Activated T-cell treated with anti-CD3 and anti-CD28 coated beads, Interleukin-2, amount 50 U/mL, for 48 hours (primary cell): ENCODE measurements around the gene DAAM1.

Source experiments
- DNase-seq, 2 experiments: peaks; one replicate each; pipeline ENCODE4 v3.0.0-alpha.2; 2020

The DAAM1 gene

DNA sequence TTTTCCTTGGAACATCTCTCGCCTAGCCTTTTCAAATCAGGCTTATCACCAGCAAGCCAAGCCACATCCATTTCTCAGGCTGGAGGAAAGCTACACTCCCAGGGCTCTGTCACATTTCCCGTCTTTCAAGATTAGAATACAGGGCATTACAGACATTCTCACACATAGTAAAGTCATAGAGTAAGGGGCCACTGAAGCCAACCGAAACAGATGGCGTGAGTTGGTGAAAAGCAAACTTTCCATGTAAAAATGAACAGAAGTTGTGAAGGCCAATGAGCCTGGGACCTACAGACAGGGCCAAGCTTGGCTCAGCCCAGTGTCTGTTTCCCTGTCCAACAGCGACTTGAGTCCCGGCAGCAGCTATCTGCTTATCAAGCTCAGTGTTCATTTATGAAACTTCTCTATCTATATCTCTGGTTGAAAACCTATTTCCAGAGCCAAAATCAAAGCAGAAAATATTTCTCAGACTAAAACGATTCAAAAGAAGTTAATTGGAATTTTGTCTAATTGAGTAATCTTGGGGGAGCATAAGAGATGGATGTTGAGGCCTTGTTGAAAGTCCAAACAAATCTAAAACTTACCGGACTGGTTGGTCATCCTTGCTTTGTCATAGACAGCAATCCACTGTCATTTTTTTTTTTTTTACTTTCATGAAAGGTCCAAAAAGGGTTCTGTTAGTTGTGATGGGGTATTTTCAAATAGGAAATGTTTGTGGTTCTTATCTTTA is 105.6 kb downstream of the DAAM1 start:
- no peak for DNase-seq

DNA sequence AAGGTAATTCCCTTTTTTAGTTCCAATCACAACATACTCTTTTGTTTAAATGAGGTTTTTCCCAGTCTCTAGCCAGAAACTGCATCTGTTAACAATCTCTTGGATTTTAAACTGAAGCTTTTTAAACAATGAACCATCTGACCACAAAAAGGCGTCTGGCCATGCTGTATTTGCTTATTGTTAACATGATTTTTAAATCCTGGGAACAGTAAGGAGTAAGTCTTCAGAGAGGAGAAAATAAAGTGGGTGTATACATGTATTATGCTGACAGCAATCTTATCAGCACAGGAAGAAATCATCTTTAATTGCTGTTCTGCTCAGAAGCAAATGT is 106.2 kb downstream of the DAAM1 start:
- no peak for DNase-seq

DNA sequence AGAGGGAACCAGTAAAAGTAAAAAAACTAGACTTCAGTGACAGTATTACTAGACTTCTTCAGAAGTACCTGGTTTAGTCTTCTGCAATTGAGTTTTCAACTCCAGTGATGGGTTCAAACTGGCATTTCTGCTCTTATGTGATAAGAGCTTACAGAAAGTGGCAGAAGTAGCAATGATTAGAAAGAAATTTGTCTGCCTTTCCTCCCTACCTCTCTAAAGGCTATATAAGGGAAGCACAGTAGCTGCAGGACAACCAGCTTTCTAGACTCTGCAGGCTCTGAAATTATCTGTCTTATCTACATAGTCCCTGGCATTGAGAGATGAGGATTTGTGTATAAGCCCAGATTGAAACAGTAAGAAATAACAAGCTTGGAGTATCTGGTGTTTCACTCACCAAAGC is 107.5 kb downstream of the DAAM1 start:
- no peak for DNase-seq

DNA sequence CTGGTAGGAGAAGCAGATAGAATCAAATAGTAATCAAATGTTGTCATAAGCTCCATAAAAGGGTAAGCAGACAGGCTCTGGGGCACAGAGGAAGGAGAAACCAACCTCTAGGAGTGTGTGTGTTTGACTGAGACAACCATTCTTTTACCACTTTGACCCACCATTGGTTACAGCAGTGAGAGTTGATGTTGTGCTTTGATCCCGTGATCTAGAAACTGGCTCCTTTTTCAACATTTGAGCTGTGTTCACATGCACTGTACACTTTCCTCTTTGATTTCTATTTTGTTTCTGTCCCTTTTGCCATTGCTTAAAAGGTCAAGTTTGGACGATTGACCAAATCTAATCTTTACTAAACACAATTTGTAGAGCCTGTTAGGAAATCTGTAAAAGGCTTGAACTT is 108.0 kb downstream of the DAAM1 start:
- DNase-seq = no peak

DNA sequence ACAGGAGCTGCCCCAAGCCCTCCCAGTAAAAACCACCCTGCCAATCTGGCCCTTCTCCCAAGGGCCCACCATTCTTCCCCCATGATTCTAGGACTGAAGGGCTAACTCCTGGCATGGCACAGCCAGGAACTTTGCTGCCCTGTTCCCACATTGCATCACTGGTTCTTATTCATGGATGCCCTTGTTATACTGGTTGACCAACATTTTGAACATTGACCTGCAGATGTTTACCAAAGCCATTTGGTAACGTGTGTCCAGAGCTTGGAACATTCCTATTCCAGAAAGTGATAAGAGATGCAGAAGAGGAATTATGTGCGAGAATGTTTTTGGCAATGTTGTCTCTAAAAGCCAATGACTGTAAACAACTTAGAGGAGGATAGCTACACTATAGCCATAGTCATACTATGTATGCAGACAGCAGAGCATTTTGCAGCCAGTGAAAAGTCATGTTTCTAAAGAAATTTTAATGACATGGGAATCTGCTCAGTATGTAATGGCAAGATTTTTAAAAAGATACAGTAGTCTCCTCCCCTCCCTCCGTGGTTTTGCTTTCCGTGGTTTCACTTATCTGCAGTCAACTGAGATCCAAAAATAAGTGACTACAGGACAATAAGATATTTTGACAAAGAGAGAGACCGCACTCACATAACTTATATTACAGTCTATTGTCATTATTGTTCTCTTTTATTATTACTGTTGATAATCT is 108.8 kb downstream of the DAAM1 start:
- no peak for DNase-seq

DNA sequence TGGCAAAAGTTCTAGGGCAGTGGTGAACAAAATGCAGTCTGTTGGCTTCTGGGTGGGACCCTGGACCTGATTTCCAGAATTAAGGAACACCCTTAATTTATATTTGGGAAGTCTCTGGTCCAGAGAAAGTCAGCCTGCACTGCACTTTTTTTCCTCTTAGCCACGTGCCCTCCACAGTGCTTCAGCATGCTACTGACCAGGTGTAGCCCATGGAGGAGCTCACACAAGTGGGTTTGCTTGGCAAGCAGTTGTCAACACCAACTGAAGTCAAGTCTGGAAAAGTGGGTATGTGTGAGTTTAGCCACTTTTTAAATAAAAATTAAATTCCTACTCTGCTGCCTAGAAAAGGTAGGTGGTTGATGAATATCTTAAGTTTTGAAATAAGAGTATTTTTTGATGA is 111.3 kb downstream of the DAAM1 start:
- no peak for DNase-seq

DNA sequence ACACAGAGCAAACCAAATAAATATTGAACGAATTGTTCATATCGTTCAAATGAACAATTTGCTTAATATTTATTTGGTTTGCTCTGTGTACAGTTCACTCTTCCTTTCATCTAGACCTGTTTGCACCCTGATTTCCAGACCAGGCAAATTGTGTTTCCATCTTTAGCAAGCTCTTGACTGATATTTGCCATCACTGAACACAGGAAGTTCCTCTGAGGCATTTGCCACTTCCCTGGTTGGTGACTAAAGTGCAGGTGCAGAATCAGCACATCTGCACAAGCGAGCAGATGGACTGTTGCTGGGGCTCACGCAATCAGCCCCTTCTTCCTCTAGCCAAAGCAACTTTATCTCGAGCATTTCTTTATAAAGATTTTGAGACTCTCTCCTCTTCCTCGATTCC is 112.9 kb downstream of the DAAM1 start:
- DNase-seq = peak; percentile 19 to 29

DNA sequence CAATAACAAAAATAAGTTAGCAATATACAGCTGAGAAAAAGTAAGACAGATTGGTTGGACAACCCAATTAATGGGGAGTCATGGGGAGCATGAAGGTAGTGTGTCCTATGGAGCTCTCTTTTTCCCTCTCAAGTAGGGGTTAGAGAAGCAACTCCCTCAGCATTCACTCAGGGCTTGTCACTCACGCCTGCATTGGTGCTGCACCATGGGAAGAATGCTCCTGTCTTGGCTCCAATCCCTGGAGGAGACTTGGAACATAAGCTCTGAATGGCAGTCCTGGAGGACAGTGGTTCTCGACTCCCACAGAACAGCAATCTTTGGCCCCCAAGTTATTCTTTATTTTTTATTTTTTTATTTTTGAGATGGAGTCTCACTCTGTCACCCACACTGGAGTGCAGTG is 113.8 kb downstream of the DAAM1 start:
- no peak for DNase-seq

DNA sequence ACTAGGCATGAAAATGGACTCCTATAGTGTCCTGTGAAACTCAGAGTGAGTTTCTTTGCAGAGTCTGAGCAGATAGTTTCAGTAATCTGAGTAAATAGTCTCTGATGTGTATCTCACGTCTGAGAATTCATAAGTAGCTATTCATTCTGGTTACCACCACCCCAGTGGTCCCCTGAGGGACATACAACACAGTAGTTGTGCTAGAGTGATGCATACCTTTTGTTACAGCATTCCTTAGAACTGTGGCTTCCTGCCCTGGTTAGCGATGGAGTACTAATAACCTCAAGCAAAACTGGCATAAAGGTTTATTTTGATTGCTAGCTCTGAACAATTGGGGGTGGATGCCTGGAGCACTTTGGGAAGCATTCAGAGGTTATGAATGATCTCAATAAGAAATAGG is 114.7 kb downstream of the DAAM1 start:
- DNase-seq = no peak

DNA sequence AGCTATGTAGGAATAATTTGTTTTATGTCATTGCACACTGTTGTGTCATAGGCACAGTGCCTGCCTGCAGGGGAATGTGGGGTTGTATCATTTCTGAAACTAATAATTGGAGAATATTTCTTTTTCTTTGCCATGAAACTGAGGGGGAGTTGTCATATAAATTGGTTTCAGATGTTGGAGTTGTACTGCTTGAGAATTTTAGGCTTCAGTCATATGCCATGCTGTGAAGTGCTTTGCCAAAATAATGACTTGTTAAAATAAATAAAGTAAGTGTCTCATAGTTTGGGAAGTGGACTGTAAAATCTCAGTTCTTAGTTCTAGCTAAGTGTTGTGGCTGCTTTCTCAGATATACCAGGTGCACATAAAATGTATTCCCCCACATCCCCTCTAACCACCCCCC is 116.8 kb downstream of the DAAM1 start:
- DNase-seq = no peak

DNA sequence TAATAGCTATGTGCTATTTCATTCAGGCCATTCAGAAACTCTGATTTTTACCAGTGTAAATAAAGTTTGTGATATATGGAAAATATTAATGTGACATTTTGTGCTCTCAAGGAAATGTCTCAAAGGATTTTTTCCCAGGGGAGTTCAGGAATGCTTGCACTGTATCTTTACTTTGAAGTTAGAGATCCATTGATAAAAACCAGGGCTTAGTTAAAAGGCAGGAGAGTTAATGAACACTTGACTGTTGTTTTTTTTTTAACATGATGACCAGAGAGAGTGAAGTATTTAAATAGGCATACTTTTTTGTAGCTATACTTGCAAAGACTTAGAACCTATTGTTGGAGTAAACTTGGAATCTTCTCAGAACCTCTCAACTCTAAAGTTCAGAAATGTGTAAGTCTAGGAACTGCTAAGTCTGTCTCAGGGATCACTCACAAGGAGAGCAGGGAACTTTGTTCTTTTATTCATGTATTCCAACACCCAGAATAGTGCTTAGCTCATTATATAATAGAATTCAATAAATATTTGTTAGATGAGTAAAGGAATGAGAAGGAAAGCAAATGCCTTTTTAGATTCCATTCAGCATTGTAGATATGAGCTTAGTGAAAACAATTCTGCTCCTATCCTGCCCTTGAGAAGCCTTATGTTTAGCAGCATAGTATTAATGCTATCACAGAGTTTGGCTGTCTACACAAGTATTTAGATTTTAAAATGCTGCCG is 117.5 kb downstream of the DAAM1 start:
- DNase-seq = no peak

DNA sequence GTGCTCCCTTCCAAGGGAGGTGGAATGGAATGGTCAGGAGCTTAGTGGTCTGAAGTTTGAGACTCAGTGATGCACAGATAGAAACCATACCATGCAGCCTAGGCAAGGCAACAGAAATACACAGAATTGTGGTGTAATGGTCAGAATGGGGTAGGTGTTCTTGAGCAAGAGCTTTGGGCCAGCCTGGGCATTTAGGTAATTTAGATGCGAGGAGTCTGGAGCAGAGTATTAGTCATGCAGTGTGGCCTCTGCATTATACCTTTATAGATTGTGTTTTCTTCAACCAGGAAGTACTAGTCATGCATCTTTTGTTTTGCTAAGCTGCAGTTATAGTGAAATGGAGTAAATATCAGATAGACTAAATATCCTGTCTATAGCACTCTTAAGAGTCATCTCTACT is 118.3 kb downstream of the DAAM1 start:
- no peak for DNase-seq

DNA sequence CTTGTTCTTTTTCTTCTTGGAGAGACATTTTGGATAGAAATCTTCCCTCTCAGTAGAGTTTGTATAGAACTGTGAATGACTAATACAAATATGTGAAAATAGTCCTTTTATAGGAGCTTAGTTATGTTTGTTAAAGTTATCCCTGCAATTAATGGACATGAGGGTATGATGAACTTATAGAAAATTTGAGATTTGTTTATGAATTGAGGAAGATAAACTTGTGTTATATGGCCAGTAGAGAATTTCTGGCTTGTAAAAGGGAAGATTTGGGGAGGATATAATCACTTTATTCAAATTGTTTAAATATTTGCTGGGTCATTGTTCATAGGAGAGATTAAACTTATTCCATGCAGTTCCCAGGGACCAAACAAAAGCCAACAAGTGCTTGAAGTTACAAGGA is 119.6 kb downstream of the DAAM1 start:
- no peak for DNase-seq

DNA sequence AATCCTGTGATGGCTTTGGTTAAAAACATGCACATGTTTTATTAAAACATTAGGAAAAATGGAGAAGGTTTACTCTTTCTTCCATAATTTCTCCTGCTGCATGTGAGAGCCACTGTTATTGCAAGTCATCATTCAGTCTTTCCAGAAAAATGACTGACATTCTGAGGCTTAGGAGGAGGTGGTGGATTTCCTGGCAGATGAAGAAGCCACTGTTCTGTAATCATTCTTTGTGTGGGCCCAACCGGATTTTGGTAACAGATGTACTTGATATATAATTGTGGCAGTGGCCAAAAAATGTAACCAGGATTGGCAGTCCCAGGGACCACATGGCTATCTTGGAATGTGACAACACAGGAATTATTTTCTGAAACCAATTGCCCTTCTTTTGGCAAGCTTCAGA is 120.2 kb downstream of the DAAM1 start:
- DNase-seq = no peak

DNA sequence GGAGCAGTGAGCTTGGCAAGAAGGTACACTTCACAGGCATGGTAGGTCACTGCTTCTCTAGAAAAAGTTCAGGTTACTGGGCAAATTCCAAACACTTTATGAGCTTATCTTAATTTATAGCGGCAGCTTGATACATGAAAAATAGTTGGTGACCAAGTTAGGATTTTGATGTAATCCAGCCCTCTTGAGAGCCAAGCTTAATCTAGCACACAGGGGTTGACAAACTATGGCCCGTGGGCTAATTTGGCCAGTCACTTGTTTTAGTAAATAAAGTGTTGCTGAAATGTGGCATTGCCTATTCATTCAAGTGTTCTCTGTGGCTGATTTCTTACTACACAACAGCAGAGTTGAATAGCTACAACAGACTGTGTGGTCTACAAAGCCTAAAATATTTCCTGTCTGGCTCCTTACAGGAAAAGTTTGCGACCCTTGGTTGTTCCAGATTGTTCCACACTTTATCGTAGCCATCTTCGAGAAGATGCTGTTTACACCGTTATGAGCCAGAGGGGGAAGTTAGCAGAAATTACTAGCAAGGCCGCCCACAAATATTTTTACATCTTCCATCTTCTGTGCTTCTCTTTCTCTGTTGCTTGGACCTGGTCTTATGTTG is 120.9 kb downstream of the DAAM1 start:
- DNase-seq = no peak

DNA sequence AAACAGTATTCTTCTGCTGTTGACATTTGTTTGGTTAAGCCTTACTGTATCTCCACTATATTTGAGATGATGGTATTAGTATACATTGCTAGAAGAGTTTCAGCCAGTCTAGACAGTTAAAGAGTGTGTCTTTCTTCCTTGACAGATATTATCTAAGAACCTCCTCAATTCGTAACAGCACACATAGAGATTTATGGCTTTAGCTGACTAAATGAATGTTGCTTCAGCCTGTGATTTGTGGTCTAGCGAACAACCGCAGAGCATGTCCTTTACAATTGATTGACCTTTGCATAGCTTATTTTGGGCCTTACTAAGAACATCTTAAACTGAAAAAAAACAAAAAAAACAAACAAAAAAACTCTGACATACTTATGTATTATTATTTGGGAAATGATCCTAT is 122.2 kb downstream of the DAAM1 start:
- no peak for DNase-seq

DNA sequence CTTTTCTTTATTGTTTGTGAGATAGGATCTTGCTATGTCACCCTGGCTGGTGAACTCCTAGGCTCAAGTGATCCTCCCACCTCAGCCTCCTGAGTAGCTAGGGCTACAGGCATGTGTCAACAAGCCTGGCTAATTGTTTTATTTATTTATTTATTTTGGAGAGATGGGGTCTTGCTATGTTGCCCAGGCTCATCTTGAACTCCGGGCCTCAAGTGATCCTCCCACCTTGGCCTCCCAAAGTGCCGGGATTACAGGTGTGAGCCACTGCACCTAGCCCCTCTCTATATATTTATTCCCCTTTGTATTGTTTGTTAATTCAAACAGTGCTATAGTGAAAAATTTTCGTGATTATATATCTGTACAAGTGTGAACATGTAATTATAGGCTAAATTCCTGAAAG is 123.3 kb downstream of the DAAM1 start:
- DNase-seq = no peak

DNA sequence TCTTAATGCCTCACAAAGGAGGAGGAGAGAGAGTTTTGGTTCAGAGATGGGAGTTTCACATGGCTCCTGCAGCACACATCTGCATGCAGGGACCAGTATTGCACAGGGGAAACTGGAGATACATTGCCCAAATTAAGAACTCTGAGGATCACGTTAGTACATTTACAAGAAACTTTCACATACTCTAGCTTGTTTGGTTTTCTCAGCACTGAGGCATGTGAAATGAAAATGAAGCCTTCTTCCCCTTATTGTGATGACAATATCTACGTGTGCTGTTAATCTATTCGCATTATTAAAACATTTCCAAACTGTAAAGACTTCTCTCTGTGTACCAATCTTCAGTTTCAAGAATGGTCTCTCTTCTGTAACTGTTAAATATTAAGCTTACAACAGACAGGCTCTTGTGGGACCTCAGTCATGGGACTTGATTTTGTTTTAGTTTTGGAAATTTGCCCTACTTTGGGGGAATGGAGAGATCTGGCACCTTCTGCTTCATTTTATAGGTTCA is 124.7 kb downstream of the DAAM1 start:
- no peak for DNase-seq

DNA sequence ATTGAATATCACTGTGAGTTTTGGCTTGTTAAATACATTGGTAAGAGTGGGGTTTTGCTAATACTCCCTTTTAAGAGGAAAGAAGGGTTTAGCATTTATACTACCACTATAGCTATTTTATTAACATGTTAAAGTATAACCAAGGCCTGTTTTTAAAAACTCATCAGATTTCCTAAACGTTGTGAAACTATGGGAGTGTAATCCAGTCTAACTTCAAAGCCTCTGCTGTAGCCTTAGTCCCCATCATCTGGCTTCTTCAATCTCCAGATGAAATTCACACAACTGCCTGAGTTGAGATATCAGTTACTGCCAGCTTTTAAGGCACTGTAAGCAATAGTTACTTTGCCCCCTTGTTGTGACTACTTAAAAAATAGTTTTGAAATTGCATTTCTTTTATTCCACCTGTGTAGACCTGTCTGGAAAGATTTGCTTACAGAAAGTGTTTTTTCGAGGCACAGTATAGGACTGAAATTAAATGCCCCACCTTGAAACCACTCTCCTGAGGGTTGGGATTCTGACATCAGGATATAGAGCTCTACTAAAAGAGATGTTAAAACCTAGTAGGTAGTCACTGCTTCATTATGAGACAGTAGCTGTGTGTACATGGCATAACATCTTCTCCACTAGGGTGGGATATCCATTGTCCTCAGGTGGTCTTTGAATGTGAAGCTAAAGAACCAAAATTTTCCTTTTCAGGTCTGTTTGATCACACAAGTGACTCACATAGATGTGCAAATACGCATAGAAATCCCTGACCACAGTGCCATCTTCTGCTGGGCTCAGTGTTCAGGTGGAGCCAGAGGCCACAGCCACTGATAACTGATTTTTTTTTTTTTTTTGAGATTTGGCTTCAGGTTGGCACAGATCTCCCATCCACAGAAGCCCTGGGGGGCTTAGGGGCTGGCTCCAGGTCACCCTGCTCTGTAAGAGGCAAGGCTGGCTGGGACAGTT is 125.5 kb downstream of the DAAM1 start:
- no peak for DNase-seq

DNA sequence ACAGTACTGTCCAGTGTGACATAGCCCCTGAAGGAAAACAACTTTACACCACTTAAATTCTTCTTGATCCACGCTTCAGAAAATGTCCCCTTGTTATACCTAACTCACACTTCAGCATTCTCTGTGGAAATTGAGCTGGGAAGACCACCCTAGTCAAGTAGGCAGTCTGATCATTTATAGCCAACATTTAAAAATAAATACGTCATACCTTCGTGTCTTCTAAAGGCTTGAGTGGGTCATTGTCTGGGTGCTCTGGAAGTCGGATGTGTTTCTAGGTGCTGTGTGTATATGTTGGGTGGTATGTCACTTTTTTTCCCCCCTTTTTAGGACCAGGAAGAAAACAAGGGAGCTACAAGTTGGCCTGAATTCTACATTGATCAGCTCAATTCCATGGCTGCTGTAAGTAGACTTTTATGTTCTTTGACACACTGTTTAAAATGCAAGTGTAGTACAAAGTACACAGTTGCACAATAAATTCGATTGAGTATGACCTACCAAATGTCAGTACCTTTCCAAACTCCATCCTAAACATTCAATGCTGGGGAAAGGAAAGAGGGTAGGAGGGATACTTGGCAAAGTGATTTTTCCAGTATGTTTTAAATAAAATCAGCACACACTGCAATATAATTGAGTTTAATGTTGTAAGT is 126.6 kb downstream of the DAAM1 start:
- DNase-seq = no peak

DNA sequence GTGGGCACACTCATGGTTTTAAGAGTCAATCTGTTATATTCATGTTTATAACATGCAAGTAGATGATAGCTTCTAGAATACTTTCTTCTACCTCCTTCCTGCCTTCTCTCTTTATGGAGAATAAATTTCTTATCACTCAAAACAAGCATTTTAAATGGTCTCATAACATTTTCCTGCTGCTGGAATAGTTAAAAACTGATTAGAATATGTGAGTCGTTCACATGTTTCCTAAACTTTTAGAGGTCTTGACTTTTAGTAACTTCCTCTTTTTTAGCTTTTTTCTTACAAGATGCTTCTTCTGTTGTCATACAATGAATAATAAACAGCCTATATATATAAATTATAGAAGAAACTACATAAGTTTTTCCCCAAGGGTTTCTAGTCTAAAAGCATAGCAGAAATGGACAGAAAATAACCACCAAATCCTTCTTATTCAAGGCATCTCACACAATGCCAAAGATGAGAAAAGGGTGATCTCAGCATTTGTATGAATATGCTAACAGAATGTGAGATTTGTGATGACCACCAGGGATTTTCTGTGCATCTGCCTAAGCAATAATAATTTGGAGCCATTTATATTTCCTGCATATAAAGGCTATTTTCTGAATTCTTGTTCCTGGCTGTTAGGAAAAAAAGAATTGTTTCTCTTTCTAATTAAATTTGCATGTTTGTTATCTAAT is 127.8 kb downstream of the DAAM1 start:
- DNase-seq = no peak
